SK-N-SH (cell line): Measurements from ENCODE around the gene NDUFC2. TPM values are rescaled to one million over a fixed set of nuclear protein-coding genes. Genes with fewer than 3 reads are reported as not detected.

Source experiments
- CTCF ChIA-PET: fragments of 300-600, 350-600 bp; formaldehyde crosslinking; extraction: SDS; loops from one replicate; lab custom pipeline; 2021; lab: Yijun Ruan, JAX
- POLR2A ChIA-PET: fragments of 350-600 bp; sonication (Branson Sonifier 250); formaldehyde crosslinking; extraction: SDS; loops from one replicate; lab custom pipeline; 2020; ENCODE audit warnings: antibody characterized with exemption, inconsistent platforms; lab: Yijun Ruan, JAX
- DNase-seq: peaks from one replicate; pipeline ENCODE4 v3.0.0; 2012
- H2AFZ ChIP-seq: fragments of 200-600 bp; sonication (generic); 2 replicates; pipeline ENCODE4 v1.8.1; 2016; ENCODE audit warnings: antibody characterized with exemption, mild to moderate bottlenecking, low read depth
- H3F3A ChIP-seq: fragments of 200-600 bp; sonication (generic); replicated peaks from 2 replicates; pipeline ENCODE3; 2016; ENCODE audit warnings: antibody characterized with exemption, mild to moderate bottlenecking; ENCODE audit not compliant: insufficient read depth
- H3K27ac ChIP-seq, 2 experiments: fragments of 200-500 bp in 1 of 2; fragments of 200-600 bp in 1 of 2; sonication (Bioruptor generic) in 1 of 2; sonication (generic), shearing (Covaris generic) in 1 of 2; 2 replicates each; pipeline versions ENCODE4 v1.5.1 to v1.6.1; 2014 to 2016; ENCODE audit warnings: low read depth in 2 of 2, inconsistent platforms in 1 of 2, low read length in 1 of 2, mild to moderate bottlenecking in 1 of 2, mixed read lengths in 1 of 2
- H3K27me3 ChIP-seq: fragments of 200-600 bp; sonication (generic), shearing (Covaris generic); 2 replicates; pipeline ENCODE4 v1.6.1; 2016; ENCODE audit warnings: mixed run types; ENCODE audit not compliant: insufficient read depth
- H3K36me3 ChIP-seq, 2 experiments: fragments of 200-500 bp in 1 of 2; fragments of 200-600 bp in 1 of 2; sonication (Bioruptor generic) in 1 of 2; sonication (generic) in 1 of 2; replicated peaks in 1 of 2; 2 replicates each; pipeline versions ENCODE3 to v1.5.1; 2014 to 2016; ENCODE audit warnings: low read length in 1 of 2, mild to moderate bottlenecking in 1 of 2; ENCODE audit not compliant: insufficient read depth in 2 of 2, control insufficient read depth in 1 of 2
- H3K4me1 ChIP-seq, 2 experiments: fragments of 200-500 bp in 1 of 2; fragments of 200-600 bp in 1 of 2; sonication (Bioruptor generic) in 1 of 2; sonication (generic), shearing (Covaris generic) in 1 of 2; 2 replicates each; pipeline versions ENCODE4 v1.5.1 to v1.6.1; 2014 to 2016; ENCODE audit warnings: low read depth in 1 of 2, low read length in 1 of 2, mixed run types in 1 of 2; ENCODE audit not compliant: insufficient read depth in 2 of 2, control insufficient read depth in 1 of 2
- H3K4me2 ChIP-seq: fragments of 200-600 bp; sonication (generic), shearing (Covaris generic); 2 replicates; pipeline ENCODE4 v1.6.1; 2017; ENCODE audit warnings: mixed run types
- H3K4me3 ChIP-seq, 2 experiments: fragments of 200-500 bp in 1 of 2; fragments of 200-600 bp in 1 of 2; sonication (Bioruptor generic) in 1 of 2; sonication (generic), shearing (Covaris generic) in 1 of 2; 2 replicates each; pipeline versions ENCODE4 v1.5.1 to v1.8.1; 2014 to 2016; ENCODE audit warnings: low read depth in 2 of 2, inconsistent platforms in 1 of 2, low read length in 1 of 2, mild to moderate bottlenecking in 1 of 2, mixed read lengths in 1 of 2, moderate library complexity in 1 of 2
- H3K79me2 ChIP-seq: fragments of 200-600 bp; sonication (generic); 2 replicates; pipeline ENCODE4 v1.8.1; 2017; ENCODE audit warnings: mild to moderate bottlenecking; ENCODE audit not compliant: insufficient read depth
- H3K9ac ChIP-seq: fragments of 200-600 bp; sonication (generic); 2 replicates; pipeline ENCODE4 v1.6.1; 2017; ENCODE audit warnings: mixed run types
- H3K9me2 ChIP-seq: fragments of 200-600 bp; sonication (generic); 2 replicates; pipeline ENCODE4 v1.6.1; 2017; ENCODE audit warnings: mixed run types
- H3K9me3 ChIP-seq: fragments of 200-600 bp; sonication (generic); 2 replicates; pipeline ENCODE4 v1.6.1; 2017; ENCODE audit warnings: mixed run types, mild to moderate bottlenecking, moderate library complexity
- H4K20me1 ChIP-seq: fragments of 200-600 bp; sonication (generic); 2 replicates; pipeline ENCODE4 v1.6.1; 2017; ENCODE audit warnings: mild to moderate bottlenecking, mixed run types; ENCODE audit not compliant: insufficient read depth
- ELF1 ChIP-seq: IDR thresholded peaks from 2 replicates; pipeline ENCODE4 v1.4.0; 2012
- FOSL2 ChIP-seq: IDR thresholded peaks from 2 replicates; pipeline ENCODE4 v1.4.0; 2012; ENCODE audit warnings: low read depth, mild to moderate bottlenecking, moderate library complexity, borderline replicate concordance
- MXI1 ChIP-seq: IDR thresholded peaks from 2 replicates; pipeline ENCODE4 v1.6.1; 2012; ENCODE audit warnings: mild to moderate bottlenecking, low read depth, low read length, improper control_type of control experiment
- NFIC ChIP-seq: IDR thresholded peaks from 2 replicates; pipeline ENCODE4 v1.4.0; 2012; ENCODE audit warnings: borderline replicate concordance
- SMC3 ChIP-seq: IDR thresholded peaks from 2 replicates; pipeline ENCODE4 v1.6.1; 2012; ENCODE audit warnings: low read depth, low read length, improper control_type of control experiment
- TAF1 ChIP-seq: IDR thresholded peaks from 2 replicates; pipeline ENCODE4 v1.6.1; 2012; ENCODE audit warnings: low read depth, mild to moderate bottlenecking, low read length, moderate library complexity, borderline replicate concordance
- YY1 ChIP-seq: IDR thresholded peaks from 2 replicates; pipeline ENCODE4 v1.4.0; 2012; ENCODE audit warnings: low read depth, mild to moderate bottlenecking
- WGBS: methylation state at CpG from one replicate; pipeline ENCODE4 v1.1.6; 2017; ENCODE audit warnings: low lambda C conversion rate; 5-methylcytosine and 5-hydroxymethylcytosine counted together
- polyA plus RNA-seq, 3 experiments: library from polyadenylated mRNA; depleted of rRNA; stranded (reverse); fragments of >200 nt; gene quantifications; 2 replicates each; pipeline ENCODE4 v1.2.3, GENCODE V29; 2012
- TF ChIP-seq, protein P1 (sequence below): fragments of 150-350 bp; IDR thresholded peaks from 2 replicates; pipeline ENCODE4 v1.6.1; 2017; ENCODE audit warnings: antibody characterized with exemption, low read length, low read depth, borderline replicate concordance
- TF ChIP-seq, protein P2 (sequence below): fragments of 200-600 bp; sonication (generic); IDR thresholded peaks from 2 replicates; pipeline ENCODE4 v1.6.1; 2017; ENCODE audit warnings: antibody characterized with exemption, mild to moderate bottlenecking, moderate library complexity
- TF ChIP-seq, protein P3 (sequence below): IDR thresholded peaks from 2 replicates; pipeline ENCODE4 v1.4.0; 2012; ENCODE audit warnings: low read depth, borderline replicate concordance
- TF ChIP-seq, protein P4 (sequence below): IDR thresholded peaks from 2 replicates; pipeline ENCODE4 v1.4.0; 2012; ENCODE audit warnings: low read depth, borderline replicate concordance
- TF ChIP-seq, protein P5 (sequence below): IDR thresholded peaks from 2 replicates; pipeline ENCODE4 v1.4.0; 2012; ENCODE audit warnings: low read depth

The NDUFC2 gene
- polyA plus RNA-seq, 1 of the 3 experiments (the other 2 are of a cell fraction) = 235 TPM

DNA sequence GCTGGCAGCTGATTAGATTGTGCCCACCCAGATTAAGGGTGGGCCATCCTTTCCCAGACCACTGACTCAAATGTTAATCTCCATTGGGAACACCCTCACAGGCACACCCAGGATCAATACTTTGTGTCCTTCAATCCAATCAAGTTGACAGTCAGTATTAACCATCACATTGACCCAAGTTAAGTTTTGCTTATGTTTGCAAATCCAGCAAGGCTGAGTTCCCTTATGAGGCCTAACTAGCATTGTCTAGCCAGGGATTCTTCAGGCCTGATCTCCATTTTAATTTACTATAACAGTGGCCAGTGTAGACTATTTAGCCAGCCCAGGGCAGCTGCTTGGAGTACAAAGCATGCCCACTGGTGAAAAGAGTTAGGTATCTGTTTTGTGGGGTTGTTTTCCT lies 54.3 kb downstream of the NDUFC2 start (continued):
- TF ChIP-seq, protein P1, sequence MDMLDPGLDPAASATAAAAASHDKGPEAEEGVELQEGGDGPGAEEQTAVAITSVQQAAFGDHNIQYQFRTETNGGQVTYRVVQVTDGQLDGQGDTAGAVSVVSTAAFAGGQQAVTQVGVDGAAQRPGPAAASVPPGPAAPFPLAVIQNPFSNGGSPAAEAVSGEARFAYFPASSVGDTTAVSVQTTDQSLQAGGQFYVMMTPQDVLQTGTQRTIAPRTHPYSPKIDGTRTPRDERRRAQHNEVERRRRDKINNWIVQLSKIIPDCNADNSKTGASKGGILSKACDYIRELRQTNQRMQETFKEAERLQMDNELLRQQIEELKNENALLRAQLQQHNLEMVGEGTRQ = no peak
- TF ChIP-seq MXI1 (no peak), SMC3 (no peak)

DNA sequence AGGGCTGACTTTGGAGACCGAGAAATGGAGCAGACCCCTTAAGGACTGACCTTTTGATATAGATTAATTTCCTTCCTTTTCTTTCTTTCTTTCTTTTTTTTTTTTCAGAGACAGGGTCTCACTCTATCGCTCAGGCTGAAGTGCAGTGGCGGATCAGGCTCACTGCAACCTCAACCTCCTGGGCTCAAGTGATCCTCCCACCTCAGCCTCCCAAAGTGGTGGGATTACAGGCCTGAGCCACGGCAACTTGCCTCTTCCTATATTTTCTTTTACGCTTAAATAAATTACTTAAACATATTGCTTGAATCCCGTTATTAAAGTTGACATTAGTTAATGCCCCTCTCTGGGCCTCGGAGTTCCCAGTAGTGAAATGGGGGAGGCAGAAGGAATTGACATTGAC lies 56.2 kb downstream of the NDUFC2 start:
- H2AFZ ChIP-seq = no peak overlapping the region
- no peak overlapping the region for H3K4me2 ChIP-seq
- DNase-seq = no peak
- TF ChIP-seq YY1 (no peak), SMC3 (no peak), TAF1 (no peak), NFIC (no peak), FOSL2 (no peak), ELF1 (no peak)
- TF ChIP-seq, protein P1 = no peak
- TF ChIP-seq, protein P2, sequence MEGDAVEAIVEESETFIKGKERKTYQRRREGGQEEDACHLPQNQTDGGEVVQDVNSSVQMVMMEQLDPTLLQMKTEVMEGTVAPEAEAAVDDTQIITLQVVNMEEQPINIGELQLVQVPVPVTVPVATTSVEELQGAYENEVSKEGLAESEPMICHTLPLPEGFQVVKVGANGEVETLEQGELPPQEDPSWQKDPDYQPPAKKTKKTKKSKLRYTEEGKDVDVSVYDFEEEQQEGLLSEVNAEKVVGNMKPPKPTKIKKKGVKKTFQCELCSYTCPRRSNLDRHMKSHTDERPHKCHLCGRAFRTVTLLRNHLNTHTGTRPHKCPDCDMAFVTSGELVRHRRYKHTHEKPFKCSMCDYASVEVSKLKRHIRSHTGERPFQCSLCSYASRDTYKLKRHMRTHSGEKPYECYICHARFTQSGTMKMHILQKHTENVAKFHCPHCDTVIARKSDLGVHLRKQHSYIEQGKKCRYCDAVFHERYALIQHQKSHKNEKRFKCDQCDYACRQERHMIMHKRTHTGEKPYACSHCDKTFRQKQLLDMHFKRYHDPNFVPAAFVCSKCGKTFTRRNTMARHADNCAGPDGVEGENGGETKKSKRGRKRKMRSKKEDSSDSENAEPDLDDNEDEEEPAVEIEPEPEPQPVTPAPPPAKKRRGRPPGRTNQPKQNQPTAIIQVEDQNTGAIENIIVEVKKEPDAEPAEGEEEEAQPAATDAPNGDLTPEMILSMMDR = no peak
- TF ChIP-seq, protein P3, sequence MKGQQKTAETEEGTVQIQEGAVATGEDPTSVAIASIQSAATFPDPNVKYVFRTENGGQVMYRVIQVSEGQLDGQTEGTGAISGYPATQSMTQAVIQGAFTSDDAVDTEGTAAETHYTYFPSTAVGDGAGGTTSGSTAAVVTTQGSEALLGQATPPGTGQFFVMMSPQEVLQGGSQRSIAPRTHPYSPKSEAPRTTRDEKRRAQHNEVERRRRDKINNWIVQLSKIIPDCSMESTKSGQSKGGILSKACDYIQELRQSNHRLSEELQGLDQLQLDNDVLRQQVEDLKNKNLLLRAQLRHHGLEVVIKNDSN = no peak
- TF ChIP-seq, protein P4, sequence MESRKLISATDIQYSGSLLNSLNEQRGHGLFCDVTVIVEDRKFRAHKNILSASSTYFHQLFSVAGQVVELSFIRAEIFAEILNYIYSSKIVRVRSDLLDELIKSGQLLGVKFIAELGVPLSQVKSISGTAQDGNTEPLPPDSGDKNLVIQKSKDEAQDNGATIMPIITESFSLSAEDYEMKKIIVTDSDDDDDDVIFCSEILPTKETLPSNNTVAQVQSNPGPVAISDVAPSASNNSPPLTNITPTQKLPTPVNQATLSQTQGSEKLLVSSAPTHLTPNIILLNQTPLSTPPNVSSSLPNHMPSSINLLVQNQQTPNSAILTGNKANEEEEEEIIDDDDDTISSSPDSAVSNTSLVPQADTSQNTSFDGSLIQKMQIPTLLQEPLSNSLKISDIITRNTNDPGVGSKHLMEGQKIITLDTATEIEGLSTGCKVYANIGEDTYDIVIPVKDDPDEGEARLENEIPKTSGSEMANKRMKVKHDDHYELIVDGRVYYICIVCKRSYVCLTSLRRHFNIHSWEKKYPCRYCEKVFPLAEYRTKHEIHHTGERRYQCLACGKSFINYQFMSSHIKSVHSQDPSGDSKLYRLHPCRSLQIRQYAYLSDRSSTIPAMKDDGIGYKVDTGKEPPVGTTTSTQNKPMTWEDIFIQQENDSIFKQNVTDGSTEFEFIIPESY = no peak
- TF ChIP-seq, protein P5, sequence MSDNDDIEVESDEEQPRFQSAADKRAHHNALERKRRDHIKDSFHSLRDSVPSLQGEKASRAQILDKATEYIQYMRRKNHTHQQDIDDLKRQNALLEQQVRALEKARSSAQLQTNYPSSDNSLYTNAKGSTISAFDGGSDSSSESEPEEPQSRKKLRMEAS = no peak
- H3K4me1 ChIP-seq = no peaks in the 10 kb centered on the region
- ChIA-PET CTCF (no interaction called here), POLR2A (no interaction called here)
- H3K36me3 ChIP-seq = no peaks in the 10 kb centered on the region
- no peaks in the 10 kb centered on the region for H3K27me3 ChIP-seq
- no peaks in the 10 kb centered on the region for H3K9me2 ChIP-seq
- no peaks in the 10 kb centered on the region for H3F3A ChIP-seq
- H4K20me1 ChIP-seq = no peaks in the 10 kb centered on the region
- H3K9me3 ChIP-seq = no peaks in the 10 kb centered on the region
- H3K9ac ChIP-seq = no peak overlapping the region
- H3K4me3 ChIP-seq = no peak overlapping the region
- no peak overlapping the region for H3K27ac ChIP-seq
- 91% methylated on average over 7 of the region's 7 CpGs for WGBS
- no peaks in the 10 kb centered on the region for H3K79me2 ChIP-seq
